ENCODE results near the gene RNF10. TPM values are rescaled to one million over a fixed set of nuclear protein-coding genes. Genes with fewer than 3 reads are reported as not detected.

RNF10 gene
- total and polyA plus RNA-seq, 2 experiments from 2014 or later, result 83.9 to 128 TPM

- peaks cover 41% of the 10 kb centered on the region for H3K4me1 ChIP-seq (ENCODE audit: insufficient read depth)
These were observed 3.7 kb downstream of the RNF10 start for GRCh38 chr12:120537856-120538220.

DNA sequence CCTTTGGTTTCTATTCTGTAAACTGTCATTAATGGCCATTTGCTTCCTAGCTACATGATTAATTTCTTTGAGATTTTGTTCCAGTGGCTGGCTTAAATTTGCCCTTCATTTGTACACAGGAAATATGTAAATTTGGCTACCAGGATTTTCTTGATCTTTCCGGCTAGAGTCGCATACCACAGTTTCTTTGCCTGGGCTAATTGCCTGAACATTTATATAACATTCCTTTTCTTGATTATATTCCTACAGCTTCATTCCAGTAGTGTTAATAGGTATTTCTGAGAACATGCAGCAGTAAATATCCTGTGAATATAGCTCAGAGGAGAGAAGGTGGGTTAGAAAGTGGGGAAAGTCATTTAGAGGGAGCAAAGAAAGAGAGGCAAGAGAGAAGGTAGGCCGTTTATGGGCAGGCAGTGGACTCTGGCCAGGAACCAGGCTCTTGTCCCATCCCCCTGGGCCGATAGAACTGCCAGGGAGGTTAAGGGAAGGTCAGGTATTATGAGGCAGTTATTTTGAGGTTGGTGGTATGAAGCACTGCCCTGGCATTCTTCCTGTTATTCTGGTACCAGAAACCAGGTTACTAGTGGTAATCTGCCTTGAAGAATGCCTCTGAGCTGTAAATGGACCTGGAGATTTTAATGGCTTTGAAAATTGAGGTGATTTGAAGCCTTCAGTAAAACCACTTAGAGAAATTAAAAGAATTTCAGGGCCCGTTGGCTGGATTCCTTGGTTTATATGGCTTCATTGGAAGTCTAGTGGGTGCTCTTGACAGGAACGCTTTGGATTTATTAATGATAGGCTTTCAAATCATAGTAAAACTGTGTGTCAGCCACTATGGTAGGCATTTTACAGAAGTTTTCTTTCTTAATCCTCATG is 4.4 kb downstream of the RNF10 start:
- TF ChIP-seq, protein P1, sequence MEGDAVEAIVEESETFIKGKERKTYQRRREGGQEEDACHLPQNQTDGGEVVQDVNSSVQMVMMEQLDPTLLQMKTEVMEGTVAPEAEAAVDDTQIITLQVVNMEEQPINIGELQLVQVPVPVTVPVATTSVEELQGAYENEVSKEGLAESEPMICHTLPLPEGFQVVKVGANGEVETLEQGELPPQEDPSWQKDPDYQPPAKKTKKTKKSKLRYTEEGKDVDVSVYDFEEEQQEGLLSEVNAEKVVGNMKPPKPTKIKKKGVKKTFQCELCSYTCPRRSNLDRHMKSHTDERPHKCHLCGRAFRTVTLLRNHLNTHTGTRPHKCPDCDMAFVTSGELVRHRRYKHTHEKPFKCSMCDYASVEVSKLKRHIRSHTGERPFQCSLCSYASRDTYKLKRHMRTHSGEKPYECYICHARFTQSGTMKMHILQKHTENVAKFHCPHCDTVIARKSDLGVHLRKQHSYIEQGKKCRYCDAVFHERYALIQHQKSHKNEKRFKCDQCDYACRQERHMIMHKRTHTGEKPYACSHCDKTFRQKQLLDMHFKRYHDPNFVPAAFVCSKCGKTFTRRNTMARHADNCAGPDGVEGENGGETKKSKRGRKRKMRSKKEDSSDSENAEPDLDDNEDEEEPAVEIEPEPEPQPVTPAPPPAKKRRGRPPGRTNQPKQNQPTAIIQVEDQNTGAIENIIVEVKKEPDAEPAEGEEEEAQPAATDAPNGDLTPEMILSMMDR (IDR thresholded peaks at IDR 0.05; ENCODE audit: poor library complexity), result no peak
- TF ChIP-seq EZH2 (IDR thresholded peaks at IDR 0.05; ENCODE audit: borderline replicate concordance) (no peak), EZH2phosphoT487 (IDR thresholded peaks at IDR 0.05; ENCODE audit: low read depth, severe bottlenecking, unreplicated experiment) (no peak)
- no peaks in the 10 kb centered on the region for H3K36me3 ChIP-seq (replicated peaks; ENCODE audit: insufficient read depth, low read depth)
- H3K4me1 ChIP-seq (ENCODE audit: insufficient read depth), result peaks cover 41% of the 10 kb centered on the region
- DNase-seq (ENCODE audit: low spot score), result peak; percentile 57
- WGBS (ENCODE audit: low lambda C conversion rate, missing lambda C conversion rate), result 43% methylated on average over 6 of the region's 6 CpGs
- H3K27me3 ChIP-seq, result no peaks in the 10 kb centered on the region
- peaks cover 89% of the 10 kb centered on the region for H4K20me1 ChIP-seq (ENCODE audit: insufficient read depth, poor library complexity, severe bottlenecking)
- H3K4me2 ChIP-seq, result peak overlapping the region; percentile 88
- H3K27ac ChIP-seq, result peak overlapping the region; percentile 62
- H3K9me2 ChIP-seq (replicated peaks; ENCODE audit: insufficient read depth), result no peaks in the 10 kb centered on the region
- H3K79me2 ChIP-seq, result peaks cover 93% of the 10 kb centered on the region
- no peaks in the 10 kb centered on the region for H3K9me3 ChIP-seq (ENCODE audit: low read depth)
- H2AFZ ChIP-seq, result no peak overlapping the region
- H3K4me3 ChIP-seq, result no peak overlapping the region

More at GRCh38 chr12:120537856-120538220, 3.7 kb downstream of the RNF10 start:
- peaks cover 82% of the 10 kb centered on the region for H4K20me1 ChIP-seq (ENCODE audit: insufficient read depth, poor library complexity, severe bottlenecking)
- 50% methylated on average over 4 of the region's 4 CpGs for WGBS (ENCODE audit: low lambda C conversion rate, missing lambda C conversion rate)
- no peaks in the 10 kb centered on the region for H3K36me3 ChIP-seq (replicated peaks; ENCODE audit: insufficient read depth, low read depth)
- H3K4me3 ChIP-seq, result no peak overlapping the region
- TF ChIP-seq, protein P1 (IDR thresholded peaks at IDR 0.05; ENCODE audit: poor library complexity), result no peak
- no peak for TF ChIP-seq EZH2phosphoT487 (IDR thresholded peaks at IDR 0.05; ENCODE audit: low read depth, severe bottlenecking, unreplicated experiment)
- TF ChIP-seq EZH2 (IDR thresholded peaks at IDR 0.05; ENCODE audit: borderline replicate concordance), result no peak
- peaks cover 86% of the 10 kb centered on the region for H3K79me2 ChIP-seq
- H2AFZ ChIP-seq, result no peak overlapping the region
- H3K27ac ChIP-seq, result peak overlapping the region; percentile 62
- H3K9me3 ChIP-seq (ENCODE audit: low read depth), result no peaks in the 10 kb centered on the region
- no peaks in the 10 kb centered on the region for H3K27me3 ChIP-seq
- DNase-seq (ENCODE audit: low spot score), result no peak
- H3K9me2 ChIP-seq (replicated peaks; ENCODE audit: insufficient read depth), result no peaks in the 10 kb centered on the region
- peak overlapping the region; percentile 88 for H3K4me2 ChIP-seq

- H3K27me3 ChIP-seq, result no peaks in the 10 kb centered on the region
- H3K36me3 ChIP-seq (replicated peaks; ENCODE audit: insufficient read depth, low read depth), result no peaks in the 10 kb centered on the region
- no peak for DNase-seq (ENCODE audit: low spot score)
- peaks cover 100% of the 10 kb centered on the region for H3K79me2 ChIP-seq
- peaks cover 41% of the 10 kb centered on the region for H3K4me1 ChIP-seq (ENCODE audit: insufficient read depth)
- no peaks in the 10 kb centered on the region for H3K9me2 ChIP-seq (replicated peaks; ENCODE audit: insufficient read depth)
- no peak overlapping the region for H3K4me3 ChIP-seq
- peak overlapping the region; percentile 88 for H3K4me2 ChIP-seq
- no peak for TF ChIP-seq EZH2phosphoT487 (IDR thresholded peaks at IDR 0.05; ENCODE audit: low read depth, severe bottlenecking, unreplicated experiment)
- TF ChIP-seq, protein P1 (IDR thresholded peaks at IDR 0.05; ENCODE audit: poor library complexity), result no peak
- no peak for TF ChIP-seq EZH2 (IDR thresholded peaks at IDR 0.05; ENCODE audit: borderline replicate concordance)
- no peaks in the 10 kb centered on the region for H3K9me3 ChIP-seq (ENCODE audit: low read depth)
- H2AFZ ChIP-seq, result no peak overlapping the region
- WGBS (ENCODE audit: low lambda C conversion rate, missing lambda C conversion rate), result 94% methylated on average over 1 of the region's 1 CpG
- H4K20me1 ChIP-seq (ENCODE audit: insufficient read depth, poor library complexity, severe bottlenecking), result peaks cover 97% of the 10 kb centered on the region
- H3K27ac ChIP-seq, result peak overlapping the region; percentile 62
These were observed 5.1 kb downstream of the RNF10 start for GRCh38 chr12:120539303-120539702.

Measured in hepatocyte (in vitro differentiated cells).